Sigmoid colon (tissue), 4 donors: Measurements from ENCODE around the gene HECW1.

Source experiments
- CTCF ChIP-seq, 4 experiments: fragments of 450-650 bp in 3 of 4; fragments of 200-600 bp in 1 of 4; IDR thresholded peaks; one replicate each; pipeline ENCODE4 v1.5.1; 2016 to 2019; ENCODE audit warnings: antibody characterized with exemption in 4 of 4, mild to moderate bottlenecking in 3 of 4, moderate library complexity in 2 of 4
- POLR2A ChIP-seq, 2 donors: fragments of 450-650 bp; IDR thresholded peaks; one replicate each; pipeline ENCODE4 v1.6.1; 2016; ENCODE audit warnings: antibody characterized with exemption in 2 of 2, mild to moderate bottlenecking in 2 of 2, moderate library complexity in 2 of 2
- POLR2AphosphoS5 ChIP-seq, 4 donors: sonication (generic); formaldehyde crosslinking; IDR thresholded peaks; one replicate each; pipeline ENCODE4 v1.6.1; 2017; ENCODE audit warnings: antibody characterized with exemption in 4 of 4

- TF ChIP-seq CTCF (IDR thresholded peaks at IDR 0.05) (no peak), POLR2A (IDR thresholded peaks at IDR 0.05) (no peak), POLR2AphosphoS5 (IDR thresholded peaks at IDR 0.05) (no peak)
Measured at GRCh38 chr7:43390576-43390975, 278.1 kb downstream of the HECW1 start.
